ENCODE measurements around the gene CCL1.
A peak's percentile ranks its signal among the peaks of the same experiment; 100 is the strongest.

CCL1 gene

GRCh38 chr17:34382621-34383124 lies 19.6 kb upstream of the CCL1 start:
- DNase-seq: no peak

GRCh38 chr17:34379868-34380267 lies 16.8 kb upstream of the CCL1 start:
- DNase-seq: no peak

GRCh38 chr17:34378664-34379101 lies 15.7 kb upstream of the CCL1 start:
- DNase-seq: peak in 1 of 2 donors; percentile 38

- DNase-seq: no peak
Observed at GRCh38 chr17:34377078-34377823, 14.2 kb upstream of the CCL1 start.

GRCh38 chr17:34375426-34375997 lies 12.5 kb upstream of the CCL1 start:
- DNase-seq: no peak

GRCh38 chr17:34374457-34374856 lies 11.4 kb upstream of the CCL1 start:
- DNase-seq: no peak

GRCh38 chr17:34371405-34372100 lies 8.5 kb upstream of the CCL1 start:
- no peak for DNase-seq

GRCh38 chr17:34370997-34371395 lies 8.0 kb upstream of the CCL1 start:
- DNase-seq: no peak

- DNase-seq: no peak
Observed at GRCh38 chr17:34370376-34370996, 7.5 kb upstream of the CCL1 start.

GRCh38 chr17:34369571-34369970 lies 6.5 kb upstream of the CCL1 start:
- no peak for DNase-seq

- no peak for DNase-seq
Observed at GRCh38 chr17:34368946-34369500, 6.0 kb upstream of the CCL1 start.

- no peak for DNase-seq
Observed at GRCh38 chr17:34368196-34368945, 5.3 kb upstream of the CCL1 start.

GRCh38 chr17:34367486-34368195 lies 4.6 kb upstream of the CCL1 start:
- DNase-seq: no peak

- DNase-seq: no peak
Observed at GRCh38 chr17:34366529-34367107, 3.6 kb upstream of the CCL1 start.

GRCh38 chr17:34366010-34366409 lies 3.0 kb upstream of the CCL1 start:
- no peak for DNase-seq

GRCh38 chr17:34365340-34365739 lies 2.3 kb upstream of the CCL1 start:
- DNase-seq: no peak

GRCh38 chr17:34364751-34365150 lies 1.7 kb upstream of the CCL1 start:
- no peak for DNase-seq

GRCh38 chr17:34361478-34362061 lies 1.5 kb downstream of the CCL1 start:
- peak; percentile 58 to 80 for DNase-seq

GRCh38 chr17:34360601-34361270 lies 2.3 kb downstream of the CCL1 start:
- DNase-seq: no peak

- DNase-seq: no peak
Observed at GRCh38 chr17:34358631-34359030, 4.4 kb downstream of the CCL1 start.
